Keratinocyte (primary cell): ENCODE measurements around the gene MKLN1.

Source experiments
- CTCF ChIP-seq, 3 experiments: IDR thresholded peaks in 1 of 3; conservative IDR thresholded peaks in 1 of 3; optimal IDR thresholded peaks in 1 of 3; 2 replicates in 2 of 3; 3 replicates in 1 of 3; pipeline versions ENCODE3 to v1.5.1; 2011; ENCODE audit warnings: low read length in 3 of 3, mild to moderate bottlenecking in 3 of 3, moderate library complexity in 2 of 3, control low read depth in 1 of 3, inconsistent platforms in 1 of 3; ENCODE audit not compliant: insufficient read depth in 2 of 3; ENCODE audit errors: extremely low read depth in 1 of 3
- EZH2 ChIP-seq: IDR thresholded peaks from one replicate; pipeline ENCODE4 v1.6.1; 2012; ENCODE audit warnings: inconsistent platforms, mild to moderate bottlenecking, low read length, moderate library complexity

- TF ChIP-seq CTCF (optimal IDR thresholded peaks at IDR 0.05 in 1 of 3, IDR thresholded peaks at IDR 0.05 in 1 of 3, conservative IDR thresholded peaks at IDR 0.05 in 1 of 3; ENCODE audit: extremely low read depth in 1 of 3, insufficient read depth in 2 of 3, low read length in 3 of 3) = no peak
- no peak for TF ChIP-seq EZH2
Measured at GRCh38 chr7:131459256-131459655, 131.6 kb downstream of the MKLN1 start.
